ENCODE data around the gene PIK3R5.

GRCh38 chr17:9006175-9006767, 40.8 kb upstream of the PIK3R5 start:
- no peak for TF ChIP-seq POLR2A (IDR thresholded peaks at IDR 0.05)
- TF ChIP-seq CTCF (IDR thresholded peaks at IDR 0.05 in 4 of 5, conservative IDR thresholded peaks at IDR 0.05 in 1 of 5): no peak
